Stomach (tissue), 9 donors: ENCODE data around the gene AGFG1. TPM values are rescaled to one million over a fixed set of nuclear protein-coding genes. Genes with fewer than 3 reads are reported as not detected.

ENCODE experiments used
- DNase-seq, 2 donors: peaks; one replicate each; pipeline versions ENCODE4 v3.0.0 to v3.0.0-alpha.2; 2013 to 2019
- H3K27ac ChIP-seq, 5 donors: fragments of 200-600 bp in 4 of 5; sonication (generic) in 4 of 5; one replicate each; pipeline ENCODE4 v1.5.1; 2013 to 2019; ENCODE audit warnings: mild to moderate bottlenecking in 1 of 5, moderate library complexity in 1 of 5
- H3K27me3 ChIP-seq, 3 donors: fragments of 200-600 bp; sonication (generic); one replicate each; pipeline ENCODE4 v1.5.1; 2017 to 2019; ENCODE audit warnings: mixed run types in 1 of 3
- H3K36me3 ChIP-seq, 4 donors: fragments of 200-600 bp; sonication (generic); 1 replicate in 3 of 4; 2 replicates in 1 of 4; pipeline ENCODE4 v1.5.1; 2016 to 2019
- H3K4me1 ChIP-seq, 4 donors: fragments of 200-600 bp; sonication (generic); one replicate each; pipeline ENCODE4 v1.5.1; 2016 to 2019
- H3K4me3 ChIP-seq, 4 donors: fragments of 200-600 bp; sonication (generic) in 3 of 4; one replicate each; pipeline ENCODE4 v1.5.1; 2016 to 2019; ENCODE audit warnings: mild to moderate bottlenecking in 1 of 4
- H3K9me3 ChIP-seq, 4 donors: fragments of 200-600 bp; sonication (generic); one replicate each; pipeline ENCODE4 v1.5.1; 2016 to 2019
- EP300 ChIP-seq: sonication (generic); formaldehyde crosslinking; IDR thresholded peaks from one replicate; pipeline ENCODE4 v1.6.1; 2017; ENCODE audit warnings: antibody characterized with exemption
- POLR2A ChIP-seq, 4 donors: fragments of 450-650 bp; IDR thresholded peaks; one replicate each; pipeline ENCODE4 v1.6.1; 2016; ENCODE audit warnings: antibody characterized with exemption in 4 of 4, control low read depth in 2 of 4, mild to moderate bottlenecking in 1 of 4, moderate library complexity in 1 of 4
- POLR2AphosphoS5 ChIP-seq, 3 donors: sonication (generic); formaldehyde crosslinking; IDR thresholded peaks; one replicate each; pipeline ENCODE4 v1.6.1; 2016; ENCODE audit warnings: antibody characterized with exemption in 3 of 3
- WGBS, 5 donors: extraction: QIAGEN DNeasy Blood & Tissue Kit in 3 of 5; methylation state at CpG; one replicate each; pipeline versions ENCODE4 v1.1.5 to v1.1.7; 2013 to 2018; 5-methylcytosine and 5-hydroxymethylcytosine counted together
- intact Hi-C: fragments of 100-400 bp; cut with DNase I; formaldehyde crosslinking; loops from one replicate; pipeline ENCODE4 v1.15.1; 2023; ENCODE audit warnings: low total_unique reads
- polyA plus RNA-seq, 3 donors: library from polyadenylated mRNA; stranded (reverse); fragments of 200-250 nt; gene quantifications; one replicate each; pipeline ENCODE4 v1.2.3, GENCODE V29; 2013
- total RNA-seq, 5 donors: library from RNA; depleted of rRNA; stranded (reverse); fragments of >200 nt; gene quantifications; one replicate each; pipeline versions ENCODE4 v1.1.0 to v1.2.3, GENCODE V29; 2014 to 2016
- TF ChIP-seq, protein P1 (sequence below), 7 experiments: fragments of 450-650 bp in 4 of 7; fragments of 200-600 bp in 3 of 7; sonication (generic) in 3 of 7; IDR thresholded peaks; one replicate each; pipeline ENCODE4 v1.5.1; 2016 to 2019; ENCODE audit warnings: antibody characterized with exemption in 7 of 7, control low read depth in 2 of 7, mild to moderate bottlenecking in 1 of 7
- donor health status: healthy with polysubstance abuse.
- donor health status: Bipolar disorder and iron deficiency.
- donor health status: healthy.

AGFG1 gene
- total and polyA plus RNA-seq, 8 donors, result 16.1 to 119 (median 35.7) TPM

DNA sequence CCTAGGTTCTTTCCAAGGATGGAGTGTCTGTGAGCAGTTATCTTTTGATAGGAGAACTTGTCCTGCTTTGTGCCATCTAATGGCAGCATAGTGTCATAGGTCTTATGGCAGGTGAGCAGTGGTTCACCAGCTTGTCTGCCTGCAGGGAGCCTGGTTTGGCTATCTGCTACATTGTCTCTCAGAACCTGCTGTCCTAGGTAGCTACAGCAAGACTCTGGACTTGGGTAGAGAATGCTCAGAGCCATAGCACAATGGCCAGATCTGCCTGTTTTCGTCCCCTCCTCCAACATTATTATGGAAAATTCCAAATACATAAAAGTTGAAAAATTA, 28.3 kb downstream of the AGFG1 start:
- intact Hi-C loops, result no loop called here
- H3K27ac ChIP-seq, result no peak overlapping the region
- H3K27me3 ChIP-seq, result no peaks in the 10 kb centered on the region
- WGBS, 5 donors, result 92 to 94% (median 93%) methylated on average over 1 of the region's 1 CpG
- peaks cover 7 to 53% (median 33%) of the 10 kb centered on the region in 4 donors for H3K4me1 ChIP-seq
- no peak for DNase-seq
- TF ChIP-seq EP300 (no peak), POLR2A (IDR thresholded peaks at IDR 0.05) (no peak)
- TF ChIP-seq, protein P1, sequence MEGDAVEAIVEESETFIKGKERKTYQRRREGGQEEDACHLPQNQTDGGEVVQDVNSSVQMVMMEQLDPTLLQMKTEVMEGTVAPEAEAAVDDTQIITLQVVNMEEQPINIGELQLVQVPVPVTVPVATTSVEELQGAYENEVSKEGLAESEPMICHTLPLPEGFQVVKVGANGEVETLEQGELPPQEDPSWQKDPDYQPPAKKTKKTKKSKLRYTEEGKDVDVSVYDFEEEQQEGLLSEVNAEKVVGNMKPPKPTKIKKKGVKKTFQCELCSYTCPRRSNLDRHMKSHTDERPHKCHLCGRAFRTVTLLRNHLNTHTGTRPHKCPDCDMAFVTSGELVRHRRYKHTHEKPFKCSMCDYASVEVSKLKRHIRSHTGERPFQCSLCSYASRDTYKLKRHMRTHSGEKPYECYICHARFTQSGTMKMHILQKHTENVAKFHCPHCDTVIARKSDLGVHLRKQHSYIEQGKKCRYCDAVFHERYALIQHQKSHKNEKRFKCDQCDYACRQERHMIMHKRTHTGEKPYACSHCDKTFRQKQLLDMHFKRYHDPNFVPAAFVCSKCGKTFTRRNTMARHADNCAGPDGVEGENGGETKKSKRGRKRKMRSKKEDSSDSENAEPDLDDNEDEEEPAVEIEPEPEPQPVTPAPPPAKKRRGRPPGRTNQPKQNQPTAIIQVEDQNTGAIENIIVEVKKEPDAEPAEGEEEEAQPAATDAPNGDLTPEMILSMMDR (IDR thresholded peaks at IDR 0.05), result no peak
- no peak overlapping the region for H3K4me3 ChIP-seq
- H3K9me3 ChIP-seq, result no peaks in the 10 kb centered on the region
- H3K36me3 ChIP-seq, result peaks cover 0 to 16% (median 3%) of the 10 kb centered on the region in 4 donors

DNA sequence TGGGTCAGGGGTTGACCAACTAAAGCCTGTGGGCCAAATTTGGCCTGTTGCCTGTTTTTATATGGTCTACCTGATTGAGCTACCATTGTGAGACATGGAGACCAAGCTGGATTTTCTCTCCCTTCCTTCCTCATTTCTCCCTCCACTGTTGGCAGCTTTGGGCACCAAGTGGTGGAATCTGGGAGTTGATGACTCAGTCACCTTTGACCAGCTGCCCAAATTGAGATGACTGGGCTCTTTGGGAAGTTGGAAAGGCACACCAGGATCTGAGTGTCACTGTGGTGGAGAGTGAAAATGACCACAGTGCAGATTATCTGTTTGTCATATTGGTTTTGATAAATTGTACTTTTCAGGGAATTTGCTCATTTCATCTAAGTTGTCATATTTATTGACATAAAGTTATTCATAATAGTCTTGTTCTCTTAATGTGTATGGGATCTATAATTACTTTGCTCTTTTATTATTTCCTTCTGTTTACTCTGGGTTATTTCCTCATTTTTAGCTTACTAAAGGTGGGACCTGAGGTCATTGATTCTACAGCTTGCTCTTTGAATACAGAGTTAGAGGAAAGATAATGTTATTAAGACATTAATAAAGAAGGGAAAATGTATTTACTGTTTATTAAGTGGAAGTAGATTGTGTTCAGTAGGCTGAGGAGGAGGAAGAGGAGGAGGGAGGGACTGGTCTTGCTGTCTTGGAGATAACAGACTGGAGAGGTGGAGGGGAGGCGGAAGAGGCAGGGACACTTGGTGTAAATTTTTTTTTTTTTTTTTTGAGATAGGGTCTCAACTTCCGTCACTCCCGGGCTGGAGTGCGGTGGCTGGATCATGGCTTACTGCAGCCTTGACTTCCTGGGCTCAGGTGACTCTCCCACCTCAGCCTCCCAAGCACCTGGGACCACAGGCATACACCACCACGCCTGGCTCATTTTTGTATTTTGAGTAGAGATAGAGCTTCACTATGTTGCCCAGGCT, 31.8 kb downstream of the AGFG1 start:
- peak; percentile 36 to 52 for DNase-seq
- WGBS, 5 donors, result 66 to 94% (median 89%) methylated on average over 5 of the region's 5 CpGs

DNA sequence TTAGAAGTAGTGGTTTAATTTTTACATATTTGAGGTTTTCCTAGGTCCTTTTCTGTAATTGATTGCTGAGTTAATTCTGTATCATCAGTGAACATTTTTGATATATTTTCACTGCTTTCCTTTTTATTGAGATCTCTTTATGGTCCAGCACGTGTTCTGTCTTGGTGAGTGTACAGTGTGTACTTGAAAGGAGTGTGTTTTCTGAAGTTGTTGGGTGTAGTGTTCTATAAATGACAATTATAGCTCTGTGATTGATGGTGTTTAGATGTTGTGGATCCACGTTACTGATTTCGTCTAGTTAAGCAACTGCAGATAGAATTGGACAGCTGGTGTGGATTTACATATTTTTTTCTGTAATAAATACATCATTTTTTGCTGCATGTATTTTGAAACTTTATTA, 32.7 kb downstream of the AGFG1 start:
- Histone ChIP-seq H3K4me1 (peaks cover 29 to 74% (median 56%) of the 10 kb centered on the region in 4 donors), H3K4me3 (no peak overlapping the region), H3K36me3 (peaks cover 0 to 2% (median 0%) of the 10 kb centered on the region in 4 donors), H3K27ac (peak overlapping the region in 2 of 5 donors; percentile 55 to 60), H3K27me3 (no peaks in the 10 kb centered on the region), H3K9me3 (no peaks in the 10 kb centered on the region)
- DNase-seq, result no peak
- TF ChIP-seq EP300, result no peak
- TF ChIP-seq, protein P1 (IDR thresholded peaks at IDR 0.05), result no peak
- TF ChIP-seq POLR2A (IDR thresholded peaks at IDR 0.05), result no peak
- TF ChIP-seq POLR2AphosphoS5 (IDR thresholded peaks at IDR 0.05), result no peak
- intact Hi-C loops, result no loop called here
- 56 to 80% (median 75%) methylated on average over 3 of the region's 3 CpGs for WGBS, 5 donors

More for the DNA sequence above, 31.8 kb downstream of the AGFG1 start:
- intact Hi-C loops, result no loop called here
- H3K9me3 ChIP-seq, result no peaks in the 10 kb centered on the region
- no peak overlapping the region for H3K4me3 ChIP-seq
- no peaks in the 10 kb centered on the region for H3K27me3 ChIP-seq
- no peak for TF ChIP-seq POLR2A (IDR thresholded peaks at IDR 0.05)
- TF ChIP-seq POLR2AphosphoS5 (IDR thresholded peaks at IDR 0.05), result peak in 1 of 3 donors; percentile 70
- H3K4me1 ChIP-seq, result peaks cover 22 to 74% (median 52%) of the 10 kb centered on the region in 4 donors
- H3K27ac ChIP-seq, result peak overlapping the region in 4 of 5 donors; percentile 2 to 60 (median 29)
- peaks cover 0 to 4% (median under 1%) of the 10 kb centered on the region in 4 donors for H3K36me3 ChIP-seq

DNA sequence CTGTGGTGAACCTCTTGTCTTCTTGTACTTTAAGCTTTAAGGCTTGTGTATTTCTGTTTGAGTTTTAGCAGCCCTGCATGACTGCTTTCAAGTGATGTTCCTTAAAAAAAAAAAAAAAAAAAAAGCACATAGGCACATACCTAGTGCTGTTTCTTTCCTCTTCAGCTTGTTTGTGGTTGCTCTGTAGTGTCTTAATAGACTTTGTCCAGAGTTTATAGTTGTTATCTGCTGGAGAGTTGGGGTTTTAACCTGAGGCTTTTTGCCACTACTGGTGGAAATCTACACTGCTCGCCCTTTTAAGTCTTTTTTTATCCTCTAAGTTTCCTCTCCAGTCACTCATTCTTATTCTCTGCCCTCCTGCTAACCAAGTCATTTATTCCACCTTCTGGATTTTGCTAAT, 34.5 kb downstream of the AGFG1 start:
- peak overlapping the region in 1 of 5 donors; percentile 22 for H3K27ac ChIP-seq
- H3K36me3 ChIP-seq, result no peaks in the 10 kb centered on the region
- intact Hi-C loops, result no loop called here
- no peak overlapping the region for H3K4me3 ChIP-seq
- H3K9me3 ChIP-seq, result no peaks in the 10 kb centered on the region
- no peaks in the 10 kb centered on the region for H3K27me3 ChIP-seq
- WGBS, 5 donors, result 54 to 73% (median 68%) methylated on average over 1 of the region's 1 CpG
- TF ChIP-seq POLR2AphosphoS5 (IDR thresholded peaks at IDR 0.05) (no peak), POLR2A (IDR thresholded peaks at IDR 0.05) (no peak), EP300 (no peak)
- TF ChIP-seq, protein P1 (IDR thresholded peaks at IDR 0.05), result no peak
- DNase-seq, result no peak
- peaks cover 47 to 92% (median 71%) of the 10 kb centered on the region in 4 donors for H3K4me1 ChIP-seq
